NCI-H748 treated with DMSO at 0.1 percent for 48 hours (cell line): Measurements from ENCODE around the gene GEMIN5.

ENCODE experiments used
- DNase-seq: peaks from one replicate; lab custom pipeline; 2025; lab: John Stamatoyannopoulos, UW

The GEMIN5 gene

DNA sequence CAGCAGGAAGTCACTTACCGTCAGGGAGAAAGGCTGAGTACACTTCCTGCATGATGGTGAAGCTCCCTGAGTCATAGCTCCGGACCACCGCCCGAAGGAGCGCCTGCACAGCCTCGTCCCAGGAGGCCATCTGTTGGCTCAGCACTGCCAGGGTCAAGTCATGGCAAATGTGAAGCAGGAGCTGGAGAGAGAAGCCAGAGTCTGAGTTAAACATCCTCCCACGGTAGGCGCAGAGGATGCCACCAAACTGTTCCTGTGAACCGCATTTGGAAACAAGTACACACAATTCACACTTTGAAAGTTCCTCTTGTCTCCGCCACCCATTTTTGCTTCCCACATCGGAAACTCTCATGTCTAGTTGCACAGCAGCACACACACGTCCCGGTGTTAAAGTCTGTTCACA is 45.6 kb downstream of the GEMIN5 start:
- no peak for DNase-seq

DNA sequence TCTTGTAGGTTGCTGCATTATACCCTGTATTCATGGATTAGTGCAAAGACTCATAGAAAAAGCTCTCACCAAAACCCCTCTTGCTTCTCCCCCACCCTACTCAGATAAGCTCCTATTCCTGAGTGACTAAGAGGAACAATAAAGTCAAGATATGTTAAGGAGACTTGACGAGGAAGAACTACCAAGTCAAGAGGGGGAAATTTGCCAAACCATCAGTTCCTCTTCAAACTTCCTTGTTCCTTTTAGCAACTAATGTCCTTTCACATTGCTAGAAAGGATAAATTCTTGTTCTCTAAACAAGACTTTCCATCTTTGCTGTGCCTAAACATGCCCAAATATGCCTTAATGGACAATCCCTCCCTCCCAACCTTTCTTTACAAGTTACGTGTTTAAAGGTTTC is 52.6 kb downstream of the GEMIN5 start:
- DNase-seq = no peak

DNA sequence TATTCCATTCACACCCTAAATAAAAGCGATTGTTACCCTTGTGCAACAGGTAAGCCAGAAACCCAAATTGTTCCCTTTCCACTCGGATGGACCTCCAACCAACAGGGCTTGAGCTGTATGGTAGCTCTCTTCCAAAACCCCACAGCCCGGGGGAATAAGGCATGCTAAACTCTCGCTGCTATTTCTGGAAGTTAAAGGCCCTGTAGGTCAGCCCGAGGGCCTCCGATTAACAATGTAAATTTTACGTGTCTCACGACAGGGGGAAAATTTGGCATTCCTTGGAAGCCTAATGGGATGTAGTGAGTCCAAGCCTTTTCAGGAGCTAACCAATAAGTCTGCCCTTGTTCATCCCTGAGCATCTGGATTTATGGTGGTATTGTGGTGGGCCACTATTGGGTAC is 53.6 kb downstream of the GEMIN5 start:
- no peak for DNase-seq

DNA sequence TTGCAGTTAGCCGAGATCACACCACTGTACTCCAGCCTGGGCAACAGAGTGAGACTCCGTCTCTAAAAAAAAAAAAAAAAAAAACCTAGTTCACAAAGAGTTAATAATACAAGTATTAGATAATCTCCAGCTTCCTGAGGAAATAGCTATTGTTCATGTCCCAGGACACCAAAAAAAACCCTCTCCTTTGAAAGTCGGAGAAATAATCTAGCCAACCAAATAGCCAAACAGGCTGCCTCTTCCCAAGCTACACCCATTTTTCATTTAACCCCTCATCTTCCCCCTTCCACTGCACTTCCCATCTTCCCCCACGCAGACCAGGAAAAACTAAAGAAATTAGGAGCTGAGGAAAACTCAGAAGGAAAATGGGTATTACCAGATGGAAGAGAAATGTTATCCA is 56.0 kb downstream of the GEMIN5 start:
- DNase-seq = no peak

DNA sequence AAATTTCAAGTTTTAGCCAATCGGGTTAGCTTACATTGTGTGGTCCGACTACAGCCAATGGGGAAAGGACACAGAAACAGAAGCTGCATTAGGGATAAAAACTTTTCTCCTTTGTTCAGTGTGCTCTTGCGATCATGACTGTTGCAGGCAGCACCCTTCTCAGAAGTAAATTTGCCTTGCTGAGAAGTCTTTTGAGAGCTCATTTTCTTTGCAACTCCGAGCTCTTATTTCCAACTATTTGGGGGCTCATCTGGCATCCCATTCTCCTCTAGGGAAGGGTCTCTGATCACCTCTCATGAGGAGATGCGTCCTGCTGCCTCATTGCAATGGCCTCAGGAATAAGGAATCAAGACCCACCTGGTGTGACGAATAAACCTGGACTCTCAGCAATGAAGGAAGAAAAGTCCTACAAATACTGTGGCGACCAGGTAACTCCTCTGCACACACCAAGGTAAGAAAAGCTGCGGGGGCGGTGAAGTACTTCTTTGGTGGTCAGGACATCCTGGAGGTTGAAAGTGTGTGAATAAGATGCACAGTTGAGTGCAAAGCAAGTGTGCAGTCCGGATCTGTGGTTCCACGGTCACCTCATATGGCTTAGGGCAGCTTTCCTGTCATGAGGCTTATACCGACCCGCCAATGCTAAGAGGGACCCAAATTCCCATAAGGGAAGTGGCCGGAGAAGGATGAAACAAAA is 59.2 kb downstream of the GEMIN5 start:
- DNase-seq = no peak

DNA sequence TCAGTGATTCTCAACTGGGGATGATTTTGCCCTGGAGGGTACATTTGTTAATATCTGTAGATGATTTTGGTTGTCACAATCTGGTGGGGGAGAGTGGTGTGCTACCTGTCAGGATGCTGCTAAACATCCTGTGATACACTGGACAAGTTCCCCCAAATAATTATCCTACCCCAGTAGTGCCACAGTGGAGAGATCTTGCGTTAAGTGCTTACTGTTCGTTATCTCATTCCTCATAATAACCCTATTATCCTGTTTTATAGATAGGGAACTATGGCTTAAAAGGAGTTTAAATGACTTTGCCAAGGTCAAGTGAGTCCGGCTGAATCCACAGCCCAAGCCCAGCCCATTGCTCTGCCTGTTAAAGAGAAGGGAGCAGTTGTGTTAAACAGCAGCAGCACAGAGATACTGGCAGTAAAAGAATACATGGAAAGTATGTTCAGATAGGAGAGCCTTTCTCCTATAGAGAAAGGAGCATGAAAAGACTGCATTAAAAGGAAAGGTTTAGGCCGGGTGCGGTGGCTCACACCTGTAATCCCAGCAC is 64.2 kb downstream of the GEMIN5 start:
- DNase-seq = no peak

DNA sequence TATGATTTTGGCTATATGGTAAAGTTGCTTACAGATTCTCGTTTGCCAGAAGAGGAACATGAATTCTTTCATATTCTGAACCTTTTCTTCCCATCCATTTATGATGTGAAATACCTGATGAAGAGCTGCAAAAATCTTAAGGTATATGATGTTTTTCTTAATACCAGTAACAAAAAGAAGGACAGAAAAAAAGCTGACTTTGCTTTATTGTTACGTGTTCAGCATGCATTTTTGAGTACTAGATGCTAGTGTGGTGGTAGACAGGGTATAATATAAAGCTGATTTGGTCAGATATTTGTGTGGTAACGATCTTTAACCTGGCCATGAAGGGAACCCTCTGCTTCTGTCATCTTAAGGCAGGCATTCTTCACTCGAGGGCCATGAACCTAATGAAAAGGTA is 66.3 kb downstream of the GEMIN5 start:
- no peak for DNase-seq

DNA sequence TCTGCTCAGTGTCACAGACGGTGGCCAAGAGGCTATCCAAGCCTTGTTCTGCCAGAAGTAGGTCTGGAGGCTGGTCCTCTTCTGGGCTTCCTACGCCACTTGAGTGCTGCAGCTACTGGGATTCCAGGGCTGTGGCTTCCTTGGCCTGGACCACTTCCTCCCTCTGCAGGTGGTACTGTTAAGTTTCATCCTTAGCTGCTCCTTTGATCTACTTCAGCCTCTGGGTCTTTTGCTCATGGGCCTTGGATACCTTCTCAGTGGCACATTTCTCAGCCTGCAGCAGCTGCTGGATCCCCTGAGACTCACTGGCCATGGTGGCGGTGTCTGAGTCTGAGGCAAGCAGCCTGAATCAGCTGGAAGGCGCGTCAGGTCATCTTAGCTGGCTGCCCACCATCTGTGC is 69.3 kb downstream of the GEMIN5 start:
- DNase-seq = no peak

DNA sequence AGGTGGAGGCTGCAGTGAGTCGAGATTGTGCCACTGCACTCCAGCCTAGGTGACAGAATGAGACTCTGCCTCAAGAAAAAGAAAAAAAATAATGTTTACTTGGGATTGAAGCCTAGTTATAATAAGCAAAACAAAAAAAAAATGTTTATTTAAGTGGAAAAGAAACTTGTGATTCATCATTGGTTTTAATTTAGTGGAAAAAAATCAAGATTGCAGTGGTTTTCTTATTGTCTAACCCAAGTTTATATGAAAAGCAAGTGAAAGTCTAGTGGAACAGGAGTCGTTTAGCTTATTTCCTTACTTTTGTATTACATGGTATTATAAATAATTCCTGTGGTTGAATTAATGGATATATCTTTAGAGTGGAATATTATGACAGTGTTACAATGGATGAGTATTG is 71.2 kb downstream of the GEMIN5 start:
- no peak for DNase-seq

DNA sequence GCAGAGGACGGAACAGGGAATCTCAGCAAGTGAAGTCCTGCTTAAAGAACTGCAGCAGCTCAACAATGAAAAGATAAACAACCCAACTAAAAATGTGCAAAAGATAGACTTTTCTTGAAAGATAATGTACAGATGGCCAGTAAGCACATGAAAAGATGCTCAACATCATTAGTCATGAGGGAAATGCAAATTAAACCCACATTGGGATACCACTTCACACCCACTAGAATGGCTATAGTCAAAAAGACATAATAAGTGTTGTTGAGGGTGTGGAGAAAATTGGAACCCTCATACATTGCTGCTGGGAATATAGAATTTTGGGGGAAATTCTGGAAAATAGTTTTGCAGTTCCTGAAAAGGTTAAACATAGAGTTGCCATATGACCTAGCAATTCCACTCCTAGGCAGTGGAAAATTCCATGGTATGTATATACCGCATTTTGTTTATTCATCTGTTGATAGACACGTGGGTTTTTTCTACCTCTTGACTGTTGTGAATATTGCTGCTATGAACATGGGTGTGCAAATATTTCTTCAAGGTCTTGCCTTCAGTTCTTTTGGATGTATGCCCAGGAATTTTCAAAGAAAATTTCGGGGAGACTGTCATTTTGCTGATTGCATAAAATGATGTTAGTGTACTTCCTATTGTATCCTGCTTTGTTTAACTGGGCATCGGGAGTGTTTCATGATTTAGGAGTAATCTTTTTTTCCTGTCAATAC is 72.4 kb downstream of the GEMIN5 start:
- no peak for DNase-seq

DNA sequence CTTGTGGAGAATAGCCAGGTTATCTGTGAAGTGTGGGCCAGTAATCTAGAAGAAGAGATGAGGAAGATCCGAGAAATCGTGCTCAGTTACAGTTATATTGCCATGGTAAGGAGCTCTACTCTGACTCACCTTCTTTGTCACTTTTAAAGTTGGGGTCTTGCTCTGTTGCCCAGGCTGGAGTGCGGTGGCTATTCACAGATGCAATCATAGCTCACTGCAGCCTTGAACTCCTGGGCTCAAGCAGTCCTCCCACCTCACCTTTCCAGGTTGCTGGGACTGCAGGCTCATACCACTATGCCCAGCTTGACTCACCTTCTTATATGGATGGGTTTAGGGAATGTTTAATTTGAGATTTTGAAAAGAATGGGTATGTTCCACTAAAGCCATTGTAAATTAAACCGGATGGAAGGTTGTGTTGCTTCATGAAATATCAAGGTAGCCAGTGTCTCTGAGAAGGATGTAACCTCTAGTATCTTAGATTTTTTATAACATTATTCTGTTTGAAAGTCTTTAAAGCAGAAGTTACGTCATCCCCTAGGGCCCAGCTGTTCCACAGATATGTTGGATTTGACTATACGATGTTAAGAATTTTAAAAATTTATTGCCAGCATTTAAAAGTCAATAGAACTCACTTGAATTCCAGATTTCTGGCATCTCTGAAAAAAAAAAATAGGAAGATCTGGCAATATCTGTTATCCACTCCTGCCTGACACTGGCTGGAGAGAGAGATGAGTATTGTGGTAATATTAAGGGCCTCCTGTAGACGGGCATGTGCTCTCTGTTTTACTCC is 74.5 kb downstream of the GEMIN5 start:
- DNase-seq = no peak

DNA sequence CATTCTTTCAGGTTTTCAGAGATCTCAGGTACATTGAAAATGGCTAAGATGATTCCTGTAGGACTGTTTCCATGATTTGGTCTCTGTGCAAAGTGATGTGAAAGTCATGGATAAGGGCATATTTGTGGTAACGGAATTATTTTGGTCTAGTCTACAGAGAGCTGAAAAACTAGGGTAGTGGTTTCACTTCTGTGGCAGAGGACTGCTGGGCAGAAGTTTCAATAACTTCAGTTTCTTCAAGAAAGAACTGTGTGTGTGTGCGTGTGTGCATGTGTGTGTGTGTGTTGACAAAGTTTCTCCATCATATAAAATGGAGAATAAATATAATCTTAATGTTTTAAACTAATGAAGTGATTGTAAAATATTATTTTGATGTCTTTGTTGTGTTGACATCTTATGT is 75.2 kb downstream of the GEMIN5 start:
- no peak for DNase-seq

DNA sequence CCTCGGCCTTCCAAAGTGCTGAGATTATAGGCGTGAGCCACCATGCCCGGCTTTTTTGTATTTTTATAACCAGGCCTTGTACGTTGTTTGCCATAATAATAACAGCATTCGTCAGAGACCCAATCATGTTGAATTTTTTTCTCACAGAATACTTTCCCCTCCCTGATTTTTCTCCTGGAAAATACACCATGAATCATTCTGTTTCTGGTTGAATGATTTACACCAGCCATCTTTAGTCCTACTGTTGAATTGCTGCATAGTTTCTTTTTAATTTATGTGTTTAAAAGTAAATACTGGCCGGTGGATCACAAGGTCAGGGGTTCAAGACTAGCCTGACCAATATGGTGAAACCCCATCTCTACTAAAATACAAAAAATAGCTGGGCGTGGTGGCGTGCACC is 76.1 kb downstream of the GEMIN5 start:
- no peak for DNase-seq

DNA sequence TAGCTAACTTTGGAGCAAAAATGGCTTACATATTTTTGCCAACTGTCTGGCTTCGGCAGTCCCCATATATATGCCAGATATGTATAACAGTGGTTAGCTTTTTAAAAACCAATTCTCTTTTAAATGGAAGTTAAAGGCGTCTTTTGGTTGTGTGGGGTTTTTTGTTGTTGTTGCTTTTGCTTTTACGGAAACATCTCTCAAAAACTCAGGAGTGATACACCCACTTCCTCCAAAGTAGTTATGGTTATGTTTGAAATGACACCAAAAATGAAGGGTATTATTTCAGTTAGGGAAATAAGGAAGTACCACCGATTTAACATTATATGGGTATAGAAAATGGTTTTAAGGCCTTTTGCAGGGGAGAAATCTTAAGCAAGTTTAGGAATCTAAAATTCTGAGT is 77.2 kb downstream of the GEMIN5 start:
- DNase-seq = no peak

DNA sequence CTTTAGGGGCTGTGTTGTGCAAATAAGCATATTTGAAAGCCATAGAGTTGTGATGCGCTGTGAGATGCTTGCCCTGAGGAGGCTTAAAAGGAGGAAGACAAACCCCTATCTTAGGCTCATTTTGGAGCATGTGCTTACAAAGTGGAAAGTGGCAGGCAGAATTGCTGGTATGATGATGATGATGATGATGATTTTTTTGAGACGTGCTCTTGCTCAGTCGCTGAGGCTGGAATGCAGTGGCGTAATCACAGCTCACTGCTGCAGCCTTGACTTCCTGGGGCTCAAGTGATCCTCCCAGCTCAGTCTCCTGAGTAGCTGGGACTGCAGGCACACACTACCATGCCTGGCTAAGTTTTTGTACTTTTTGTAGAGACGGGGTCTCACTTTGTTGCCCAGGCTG is 77.9 kb downstream of the GEMIN5 start:
- DNase-seq = no peak

DNA sequence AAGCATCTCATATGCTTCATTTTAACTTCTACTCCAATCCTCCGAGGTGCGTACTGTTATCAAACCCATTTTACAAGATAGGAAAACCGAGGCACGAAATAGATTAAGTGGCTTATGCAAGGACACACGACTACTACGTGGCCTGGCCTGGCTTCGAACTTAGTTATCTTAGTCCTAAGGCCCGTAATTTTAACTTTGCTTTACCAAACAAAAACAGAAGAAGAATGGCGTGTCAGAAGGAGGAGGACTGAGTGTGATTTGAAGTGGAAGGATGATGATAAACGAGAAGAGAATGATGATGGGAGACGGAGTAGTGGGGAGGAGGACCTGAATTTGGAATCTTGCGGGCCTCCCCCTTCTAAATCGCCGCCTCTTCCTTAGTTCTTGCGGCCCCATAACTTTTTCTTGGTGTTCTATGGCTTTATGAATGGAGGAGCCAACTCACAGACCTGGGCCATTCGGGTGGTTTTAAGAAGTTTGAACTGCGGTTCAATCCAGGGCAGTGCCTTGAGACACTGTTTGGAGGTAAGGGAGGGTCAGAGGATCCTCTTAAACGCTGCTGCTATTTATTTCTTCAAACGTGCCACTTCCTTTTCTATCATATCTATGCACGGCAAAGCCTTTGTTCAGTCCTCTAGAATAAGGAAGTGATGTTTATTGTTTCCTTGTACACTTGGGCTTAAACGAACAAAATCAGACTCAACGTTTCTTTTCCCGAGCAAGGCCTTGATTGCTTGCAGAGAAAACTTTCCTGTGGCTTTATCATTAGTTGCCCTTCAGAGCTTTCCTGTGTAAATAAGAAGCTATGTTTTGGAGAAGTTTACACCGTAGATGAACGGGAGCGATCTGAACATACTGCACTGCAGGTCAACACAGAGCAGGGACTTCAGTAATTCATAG is 78.8 kb downstream of the GEMIN5 start:
- DNase-seq = no peak

DNA sequence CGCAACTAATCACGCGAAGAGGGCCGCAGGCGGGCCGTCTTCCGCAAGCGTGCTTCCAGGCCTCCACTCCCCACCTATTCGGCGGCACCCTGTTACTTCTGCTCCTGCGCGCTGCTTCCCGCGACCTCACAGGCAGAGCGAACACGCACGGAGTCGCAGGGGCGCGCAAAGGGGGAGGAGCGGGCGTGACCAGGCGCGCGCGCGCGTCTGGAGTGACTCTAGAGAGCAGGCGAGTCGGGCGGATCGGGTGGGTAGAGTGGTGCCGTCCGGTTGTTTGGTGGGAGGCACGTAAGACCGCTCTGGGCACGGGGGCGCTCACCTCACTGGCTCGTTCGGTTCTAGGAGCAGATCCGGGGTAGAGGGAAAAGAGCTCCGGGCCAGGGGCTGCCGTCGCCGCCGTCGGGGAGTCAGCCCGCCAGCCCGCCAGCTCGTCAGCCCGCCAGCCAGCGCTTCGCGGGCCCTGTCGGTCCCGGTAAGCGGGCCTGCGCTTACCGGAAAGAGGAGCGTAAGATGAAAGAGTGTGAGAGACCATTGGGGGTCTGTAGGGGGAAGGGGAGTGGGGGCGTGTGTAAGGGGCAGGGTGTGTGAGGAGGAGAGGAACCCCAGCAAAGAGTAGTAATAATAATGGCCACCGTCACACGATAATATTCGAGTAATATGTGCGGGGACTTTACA is 79.6 kb downstream of the GEMIN5 start, which contains the start of gene CNOT8:
Gene CNOT8, plus strand, starts transcription at position 331 of the 675 bp plus-strand sequence. CDS start 4,652 bp downstream, outside the sequence.
- DNase-seq = peak; percentile 92

DNA sequence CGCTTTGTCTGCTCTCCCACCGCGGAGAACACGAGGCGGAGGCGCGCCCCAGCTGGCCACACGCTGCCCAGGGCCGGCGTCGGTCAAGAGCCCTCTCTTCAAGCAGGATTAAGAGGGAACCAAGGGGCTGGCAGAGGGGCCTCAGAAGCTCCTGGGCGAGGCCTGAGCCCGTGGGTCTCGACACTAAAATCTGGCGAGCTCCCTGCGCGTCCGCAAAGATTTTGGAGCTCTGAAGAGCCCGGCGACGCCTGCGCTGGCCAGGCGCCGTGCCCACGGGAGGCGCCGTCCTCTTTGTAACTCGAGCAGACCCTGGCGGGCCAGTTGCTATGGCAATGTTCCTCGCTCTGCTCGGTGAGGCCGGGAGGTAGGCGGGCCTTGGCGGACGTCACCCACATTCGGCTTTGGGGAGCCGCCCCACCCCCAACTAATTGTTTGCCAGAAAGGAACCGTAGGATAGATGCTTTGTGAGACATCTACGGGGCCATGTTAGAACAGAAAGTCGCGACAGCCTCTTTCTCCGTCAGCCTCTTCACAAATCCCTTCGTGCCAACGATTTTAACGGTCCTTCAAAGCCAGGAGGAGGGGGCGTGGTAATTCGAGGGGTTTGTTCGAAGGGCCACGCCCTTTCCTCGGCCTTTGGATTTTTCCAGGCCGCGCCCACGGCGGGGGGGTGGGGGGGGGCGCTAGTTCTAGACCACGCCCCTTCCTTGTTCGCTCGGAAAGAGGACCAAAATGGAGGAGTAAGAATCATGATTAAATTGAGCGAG is 80.3 kb downstream of the GEMIN5 start:
- peak; percentile 98 for DNase-seq

DNA sequence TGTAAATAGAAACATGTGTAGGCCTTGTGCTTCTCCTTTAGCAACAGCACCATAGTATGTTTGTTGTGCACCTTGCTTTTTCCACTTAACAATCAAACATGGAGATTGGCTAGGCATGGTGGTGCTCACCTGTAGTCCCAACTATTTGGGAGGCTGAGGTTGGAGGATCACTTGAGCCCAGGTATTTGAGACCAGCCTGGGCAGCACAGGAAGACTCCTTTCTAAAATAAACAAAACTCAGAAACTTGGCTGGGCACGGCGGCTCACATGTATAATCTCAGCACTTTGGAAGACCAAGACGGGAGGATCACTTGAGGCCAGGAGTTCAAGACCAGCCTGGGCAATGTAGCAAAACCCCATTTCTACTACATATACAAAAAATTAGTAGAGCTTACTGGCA is 86.7 kb downstream of the GEMIN5 start:
- no peak for DNase-seq
